Mucosa of stomach (tissue), 1 donor: ENCODE measurements around the gene IL1RL1.

ENCODE experiments used
- H3K27me3 ChIP-seq: one replicate; pipeline ENCODE4 v1.7.0; 2013; ENCODE audit warnings: mild to moderate bottlenecking, low read length; ENCODE audit not compliant: control insufficient read depth, insufficient read depth
- H3K36me3 ChIP-seq: one replicate; pipeline ENCODE4 v1.7.0; 2013; ENCODE audit warnings: low read length; ENCODE audit not compliant: control insufficient read depth, insufficient read depth
- H3K4me1 ChIP-seq: one replicate; pipeline ENCODE4 v1.7.0; 2013; ENCODE audit warnings: mild to moderate bottlenecking, low read length; ENCODE audit not compliant: control insufficient read depth, insufficient read depth
- H3K4me3 ChIP-seq: one replicate; pipeline ENCODE4 v1.7.0; 2013; ENCODE audit warnings: low read length
- H3K9ac ChIP-seq: one replicate; pipeline ENCODE4 v1.7.0; 2013; ENCODE audit warnings: mild to moderate bottlenecking, low read length, moderate library complexity
- H3K9me3 ChIP-seq: one replicate; pipeline ENCODE4 v1.7.0; 2013; ENCODE audit warnings: mild to moderate bottlenecking, low read length, moderate library complexity; ENCODE audit not compliant: control insufficient read depth
- donor health status: Pancreatic carcinoma.

IL1RL1 gene

GRCh38 chr2:102310964-102311640, at the start of gene IL1RL1:
Gene IL1RL1 (plus strand): TSS chr2:102311563. CDS start chr2:102338265, 26,702 bp downstream.
- Histone ChIP-seq H3K36me3 (no peaks in the 10 kb centered on the region), H3K9ac (no peak within 1 kb of the TSS), H3K4me3 (no peak within 1 kb of the TSS), H3K4me1 (no peaks in the 10 kb centered on the region), H3K27me3 (peaks cover 4% of the 10 kb centered on the region), H3K9me3 (no peaks in the 10 kb centered on the region)

DNA sequence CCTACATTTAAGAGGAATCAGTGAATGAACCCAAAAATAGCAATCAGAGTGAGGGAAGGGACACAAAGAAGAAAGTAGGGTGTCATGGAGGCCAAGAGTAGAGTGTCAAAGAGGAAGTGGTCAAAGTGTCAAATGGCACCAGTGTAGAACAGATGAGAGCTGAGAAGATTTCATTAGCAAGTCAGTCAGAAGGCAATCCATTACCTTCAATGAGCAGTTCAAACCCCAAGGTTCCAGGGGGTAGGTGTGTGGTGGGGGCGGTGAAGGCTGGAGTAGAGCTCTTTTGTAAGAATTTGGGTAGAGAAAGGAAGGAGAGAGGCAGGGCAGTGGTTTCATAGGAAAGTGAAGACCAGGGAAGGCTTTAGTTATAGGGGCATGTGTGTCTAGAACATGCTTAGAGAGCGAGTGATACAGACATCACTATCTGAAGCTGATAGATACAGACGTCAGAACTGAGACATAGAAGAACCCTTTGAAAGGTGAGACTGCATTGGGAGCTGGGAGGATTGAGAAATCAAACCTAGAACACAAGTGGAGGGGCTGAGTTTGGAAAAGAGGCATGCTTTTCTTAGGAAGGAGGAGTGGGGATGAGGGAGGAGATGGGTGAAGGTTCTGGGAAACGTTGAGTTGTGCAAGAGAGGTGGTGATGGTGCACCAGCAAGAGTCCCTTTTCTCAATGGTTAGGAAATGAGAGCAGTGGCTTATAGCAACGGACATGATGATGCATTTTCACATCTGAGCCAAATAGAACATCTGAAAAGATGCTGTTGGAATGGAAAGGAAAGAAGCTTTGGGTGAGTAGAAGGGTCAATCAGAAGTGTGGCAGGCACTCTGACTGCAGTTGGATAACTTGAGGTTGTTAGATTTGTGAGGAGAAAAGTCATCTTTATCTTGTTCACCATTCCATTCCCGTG, 48.9 kb upstream of the IL1RL1 start:
- no peaks in the 10 kb centered on the region for H3K4me1 ChIP-seq
- H3K36me3 ChIP-seq = no peaks in the 10 kb centered on the region
- H3K9me3 ChIP-seq = no peaks in the 10 kb centered on the region
- H3K4me3 ChIP-seq = no peak overlapping the region
- no peak overlapping the region for H3K9ac ChIP-seq
- no peaks in the 10 kb centered on the region for H3K27me3 ChIP-seq

DNA sequence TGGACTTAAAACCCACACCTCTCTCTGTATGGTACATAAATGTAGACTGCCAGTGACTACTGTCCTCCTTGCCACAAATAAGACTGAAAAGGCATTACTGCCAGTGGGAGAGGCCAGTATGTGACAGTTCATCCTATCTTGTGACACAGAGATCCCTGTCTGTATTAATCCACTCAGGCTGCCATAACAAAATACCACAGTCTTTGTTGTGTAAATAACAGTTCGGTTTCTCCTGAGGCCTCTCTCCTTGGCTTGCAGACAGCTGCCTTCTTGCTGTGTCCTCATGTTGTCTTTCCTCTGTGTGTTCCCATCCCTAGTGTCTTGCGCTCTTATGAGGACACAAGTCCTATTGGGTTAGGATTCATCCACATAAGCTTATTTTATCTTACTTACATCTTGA, 46.4 kb upstream of the IL1RL1 start:
- no peak overlapping the region for H3K4me3 ChIP-seq
- H3K27me3 ChIP-seq = no peaks in the 10 kb centered on the region
- no peaks in the 10 kb centered on the region for H3K9me3 ChIP-seq
- H3K9ac ChIP-seq = no peak overlapping the region
- H3K4me1 ChIP-seq = no peaks in the 10 kb centered on the region
- no peaks in the 10 kb centered on the region for H3K36me3 ChIP-seq

DNA sequence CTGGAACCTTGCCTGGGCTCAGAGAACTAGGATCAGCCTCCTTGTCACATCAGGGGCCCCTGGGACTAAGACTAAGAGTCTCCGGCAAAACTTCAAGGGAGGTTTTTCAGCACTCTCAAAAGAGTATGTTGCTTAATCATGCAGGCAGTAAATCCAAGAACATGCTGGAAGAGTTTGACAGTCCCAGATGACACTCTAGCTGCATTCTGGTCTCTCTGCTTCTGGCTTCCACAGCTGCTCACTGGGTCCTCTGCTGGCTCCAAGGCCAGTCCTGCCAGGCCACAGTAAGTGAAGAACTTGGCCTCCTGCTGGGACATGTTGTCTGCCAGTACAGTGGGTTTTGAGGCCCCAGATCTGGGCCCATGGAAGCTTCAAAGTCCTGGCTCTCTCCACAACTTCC, 45.2 kb upstream of the IL1RL1 start:
- Histone ChIP-seq H3K9ac (no peak overlapping the region), H3K4me1 (no peaks in the 10 kb centered on the region), H3K9me3 (no peaks in the 10 kb centered on the region), H3K36me3 (no peaks in the 10 kb centered on the region), H3K4me3 (no peak overlapping the region), H3K27me3 (no peaks in the 10 kb centered on the region)

DNA sequence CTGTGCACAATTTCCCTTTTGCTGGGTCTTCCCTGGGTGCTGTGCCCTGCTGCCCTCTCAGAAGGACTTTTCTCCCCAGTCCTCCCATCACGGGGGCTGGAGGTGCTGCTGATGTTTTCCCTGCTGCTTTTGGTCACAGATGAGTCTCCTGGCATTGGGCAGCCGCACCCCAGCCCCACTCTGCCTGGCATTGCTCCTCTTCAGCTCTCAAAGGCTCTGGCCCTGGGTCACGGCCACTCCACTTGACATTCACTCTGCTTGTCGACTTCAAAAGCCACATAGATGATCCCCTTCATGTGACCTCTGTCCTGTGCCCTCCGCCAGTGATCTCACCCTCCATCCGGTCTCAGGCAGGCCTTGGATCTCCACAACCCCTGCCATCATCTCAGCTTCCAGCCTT, 43.6 kb upstream of the IL1RL1 start:
- Histone ChIP-seq H3K4me3 (no peak overlapping the region), H3K27me3 (no peaks in the 10 kb centered on the region), H3K9me3 (no peaks in the 10 kb centered on the region), H3K9ac (no peak overlapping the region), H3K4me1 (no peaks in the 10 kb centered on the region), H3K36me3 (no peaks in the 10 kb centered on the region)

- no peaks in the 10 kb centered on the region for H3K27me3 ChIP-seq
- no peak overlapping the region for H3K4me3 ChIP-seq
- no peaks in the 10 kb centered on the region for H3K9me3 ChIP-seq
- no peaks in the 10 kb centered on the region for H3K36me3 ChIP-seq
- no peak overlapping the region for H3K9ac ChIP-seq
- H3K4me1 ChIP-seq = no peaks in the 10 kb centered on the region
Measured at GRCh38 chr2:102268510-102269199, 42.7 kb upstream of the IL1RL1 start.

DNA sequence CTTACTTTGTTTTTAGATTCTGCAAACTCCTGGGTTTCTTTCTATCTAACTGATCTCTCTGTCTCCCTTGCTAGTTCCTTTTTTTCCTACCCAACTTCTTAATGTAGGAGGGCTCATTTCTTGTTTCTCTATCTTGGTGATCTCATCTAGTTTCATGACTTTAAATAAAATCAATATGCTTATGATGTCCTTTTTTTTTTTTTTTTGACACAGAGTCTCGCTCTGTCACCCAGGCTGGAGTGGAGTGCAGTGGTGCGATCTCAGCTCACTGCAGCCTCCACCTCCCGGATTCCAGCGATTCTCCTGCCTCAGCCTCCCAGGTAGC, 42.2 kb upstream of the IL1RL1 start:
- Histone ChIP-seq H3K4me3 (no peak overlapping the region), H3K9me3 (no peaks in the 10 kb centered on the region), H3K36me3 (no peaks in the 10 kb centered on the region), H3K27me3 (no peaks in the 10 kb centered on the region), H3K4me1 (no peaks in the 10 kb centered on the region), H3K9ac (no peak overlapping the region)

GRCh38 chr2:102271844-102272243, 39.5 kb upstream of the IL1RL1 start:
- Histone ChIP-seq H3K27me3 (no peaks in the 10 kb centered on the region), H3K9me3 (no peaks in the 10 kb centered on the region), H3K36me3 (no peaks in the 10 kb centered on the region), H3K9ac (no peak overlapping the region), H3K4me3 (no peak overlapping the region), H3K4me1 (no peaks in the 10 kb centered on the region)

GRCh38 chr2:102273619-102274211, 37.6 kb upstream of the IL1RL1 start:
- H3K4me1 ChIP-seq = no peaks in the 10 kb centered on the region
- H3K36me3 ChIP-seq = no peaks in the 10 kb centered on the region
- H3K27me3 ChIP-seq = no peaks in the 10 kb centered on the region
- H3K4me3 ChIP-seq = no peak overlapping the region
- H3K9ac ChIP-seq = no peak overlapping the region
- H3K9me3 ChIP-seq = no peaks in the 10 kb centered on the region

DNA sequence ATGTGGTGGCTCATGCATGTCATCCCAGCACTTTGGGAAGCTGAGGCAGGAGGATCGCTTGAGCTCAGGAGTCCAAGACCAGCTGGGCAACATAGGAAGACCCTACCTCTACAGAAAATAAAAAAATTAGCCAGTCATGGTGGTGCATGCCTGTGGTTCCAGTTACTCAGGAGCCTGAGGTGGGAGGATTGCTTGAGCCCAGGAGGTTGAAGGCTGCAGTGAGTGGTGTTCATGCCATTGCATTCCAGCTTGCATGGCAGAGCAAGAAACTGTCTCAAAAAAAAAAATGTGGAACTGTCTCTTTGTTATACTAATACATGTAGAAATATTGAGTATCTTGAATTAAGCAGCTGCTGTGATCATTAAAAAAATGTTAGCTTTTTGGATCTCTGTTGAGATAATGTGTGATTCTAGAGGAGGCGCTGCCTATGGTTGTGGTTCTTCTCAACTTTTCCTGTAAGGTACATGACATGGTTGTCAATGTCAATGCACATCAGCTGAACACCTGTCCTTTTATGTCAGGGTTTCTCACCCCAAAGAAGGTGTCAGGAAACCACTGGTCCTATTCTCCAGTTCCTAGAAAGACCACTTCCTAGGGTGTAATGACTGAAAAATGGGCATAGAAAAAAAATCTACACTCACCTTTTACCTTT, 34.7 kb upstream of the IL1RL1 start:
- Histone ChIP-seq H3K27me3 (no peaks in the 10 kb centered on the region), H3K9me3 (no peaks in the 10 kb centered on the region), H3K4me1 (no peaks in the 10 kb centered on the region), H3K9ac (no peak overlapping the region), H3K4me3 (no peak overlapping the region), H3K36me3 (no peaks in the 10 kb centered on the region)

- Histone ChIP-seq H3K36me3 (no peaks in the 10 kb centered on the region), H3K9ac (no peak overlapping the region), H3K9me3 (no peaks in the 10 kb centered on the region), H3K4me1 (no peaks in the 10 kb centered on the region), H3K4me3 (no peak overlapping the region), H3K27me3 (no peaks in the 10 kb centered on the region)
Measured at GRCh38 chr2:102277202-102277700, 34.1 kb upstream of the IL1RL1 start.
